ENCODE results near the gene METAP1D.

Gene METAP1D

GRCh38 chr2:172031536-172031935 lies 31.8 kb downstream of the METAP1D start:
- DNase-seq = no peak
- no peaks in the 10 kb centered on the region for H3K27me3 ChIP-seq (ENCODE audit: insufficient read depth, low read depth, severe bottlenecking)
- TF ChIP-seq CTCF (IDR thresholded peaks at IDR 0.05; ENCODE audit: low read depth, low read length) = no peak

GRCh38 chr2:172038121-172038520 lies 38.4 kb downstream of the METAP1D start:
- no peak overlapping the region for H3K4me3 ChIP-seq (ENCODE audit: low read depth, low read length)
- no peak for TF ChIP-seq CTCF (IDR thresholded peaks at IDR 0.05; ENCODE audit: low read depth, low read length)
- no peak for DNase-seq
- H3K9me3 ChIP-seq (ENCODE audit: severe bottlenecking) = no peaks in the 10 kb centered on the region
- H3K36me3 ChIP-seq = no peaks in the 10 kb centered on the region
- H3K27me3 ChIP-seq (ENCODE audit: insufficient read depth, low read depth, severe bottlenecking) = no peaks in the 10 kb centered on the region
- no peak overlapping the region for H3K27ac ChIP-seq

More at GRCh38 chr2:172031536-172031935, 31.8 kb downstream of the METAP1D start:
- Histone ChIP-seq H3K9me3 (ENCODE audit: severe bottlenecking) (no peaks in the 10 kb centered on the region), H3K27ac (no peak overlapping the region), H3K36me3 (no peaks in the 10 kb centered on the region), H3K4me3 (ENCODE audit: low read depth, low read length) (no peak overlapping the region)

GRCh38 chr2:172038604-172039003 lies 38.9 kb downstream of the METAP1D start:
- H3K27me3 ChIP-seq (ENCODE audit: insufficient read depth, low read depth, severe bottlenecking) = no peaks in the 10 kb centered on the region
- DNase-seq = no peak
- TF ChIP-seq CTCF (IDR thresholded peaks at IDR 0.05; ENCODE audit: low read depth, low read length) = no peak
- no peaks in the 10 kb centered on the region for H3K36me3 ChIP-seq
- H3K9me3 ChIP-seq (ENCODE audit: severe bottlenecking) = no peaks in the 10 kb centered on the region
- H3K27ac ChIP-seq = no peak overlapping the region
- no peak overlapping the region for H3K4me3 ChIP-seq (ENCODE audit: low read depth, low read length)

DNA sequence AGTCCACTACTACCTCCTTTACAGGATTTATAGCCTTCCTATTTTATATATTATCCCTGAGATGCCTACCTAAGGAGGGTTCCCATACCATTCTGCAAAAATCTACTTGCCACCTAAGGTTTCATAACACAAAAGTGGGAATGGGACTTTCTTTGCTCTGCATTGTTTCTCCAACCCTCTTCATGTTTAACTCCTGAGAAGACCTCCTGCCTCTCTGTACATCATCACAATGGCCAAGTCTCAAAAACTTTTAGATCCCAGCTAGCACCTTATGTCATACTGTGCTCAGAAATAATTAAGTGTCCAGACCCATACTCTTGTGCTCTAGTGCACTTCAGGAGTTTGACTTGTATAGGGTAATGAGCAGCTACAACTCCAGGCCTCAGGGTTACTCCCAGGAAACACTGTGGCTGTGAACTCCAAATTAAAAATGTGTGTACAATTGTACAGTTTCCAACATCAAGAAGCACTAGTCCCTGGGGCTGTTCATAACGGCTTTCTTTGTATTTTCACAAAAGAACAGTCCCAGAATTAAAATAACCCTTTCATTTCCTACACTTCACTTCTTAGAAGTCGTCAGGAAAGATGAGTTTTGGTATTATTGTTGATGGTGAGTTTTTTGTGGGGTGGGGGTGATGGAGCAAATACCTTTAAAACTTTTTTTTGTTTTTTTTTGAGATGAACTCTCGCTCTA lies 39.4 kb downstream of the METAP1D start:
- DNase-seq = no peak
- Histone ChIP-seq H3K27ac (no peak overlapping the region), H3K27me3 (ENCODE audit: insufficient read depth, low read depth, severe bottlenecking) (no peaks in the 10 kb centered on the region), H3K4me3 (ENCODE audit: low read depth, low read length) (no peak overlapping the region), H3K9me3 (ENCODE audit: severe bottlenecking) (no peaks in the 10 kb centered on the region), H3K36me3 (no peaks in the 10 kb centered on the region)
- no peak for TF ChIP-seq CTCF (IDR thresholded peaks at IDR 0.05; ENCODE audit: low read depth, low read length)

DNA sequence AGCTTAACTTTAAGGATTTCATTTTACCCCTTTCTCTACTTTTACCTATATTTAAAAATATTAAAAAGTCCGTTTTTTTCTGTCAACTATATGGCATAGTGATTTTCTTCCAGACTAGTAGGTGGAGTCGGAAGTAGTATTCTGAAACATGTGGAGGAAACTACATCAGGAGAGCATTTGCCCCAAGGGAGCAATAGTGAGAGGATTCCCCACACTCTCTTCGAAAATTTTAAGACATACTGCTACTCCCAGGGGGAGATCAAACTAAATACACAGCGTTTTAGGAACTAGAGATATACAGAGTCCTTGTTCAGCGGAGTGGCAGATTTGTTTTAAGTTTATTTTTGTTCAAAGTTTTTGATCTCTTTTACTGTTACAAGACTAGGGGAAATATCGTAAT lies 40.6 kb downstream of the METAP1D start:
- Histone ChIP-seq H3K4me3 (ENCODE audit: low read depth, low read length) (no peak overlapping the region), H3K36me3 (no peaks in the 10 kb centered on the region), H3K27me3 (ENCODE audit: insufficient read depth, low read depth, severe bottlenecking) (no peaks in the 10 kb centered on the region), H3K27ac (no peak overlapping the region), H3K9me3 (ENCODE audit: severe bottlenecking) (no peaks in the 10 kb centered on the region)
- no peak for TF ChIP-seq CTCF (IDR thresholded peaks at IDR 0.05; ENCODE audit: low read depth, low read length)
- DNase-seq = no peak

Measured in WERI-Rb-1 (cell line).